HEK293 (cell line): ENCODE data around the gene GMDS.

Experiments
- GLIS1 ChIP-seq: fragments of 450-650 bp; formaldehyde crosslinking; IDR thresholded peaks from 2 replicates; pipeline ENCODE4 v1.5.1; 2016; ENCODE audit warnings: missing biosample characterization, missing genetic modification characterization
- KLF8 ChIP-seq: fragments of 450-650 bp; formaldehyde crosslinking; IDR thresholded peaks from 2 replicates; pipeline ENCODE4 v1.5.1; 2016; ENCODE audit warnings: missing biosample characterization, missing genetic modification characterization
- OSR2 ChIP-seq: fragments of 450-650 bp; formaldehyde crosslinking; IDR thresholded peaks from 2 replicates; pipeline ENCODE4 v1.5.1; 2016; ENCODE audit warnings: missing biosample characterization, missing genetic modification characterization
- SALL2 ChIP-seq: fragments of 450-650 bp; formaldehyde crosslinking; IDR thresholded peaks from 2 replicates; pipeline ENCODE4 v1.5.0; 2017; ENCODE audit warnings: missing biosample characterization, mild to moderate bottlenecking, missing genetic modification characterization, borderline replicate concordance
- SCRT2 ChIP-seq: fragments of 450-650 bp; formaldehyde crosslinking; IDR thresholded peaks from 2 replicates; pipeline ENCODE4 v1.5.1; 2016; ENCODE audit warnings: missing biosample characterization, missing genetic modification characterization
- SETDB1 ChIP-seq: IDR thresholded peaks from one replicate; pipeline ENCODE4 v1.6.1; 2017; ENCODE audit warnings: mild to moderate bottlenecking, low read length, moderate library complexity, mixed read lengths; ENCODE audit not compliant: insufficient read length
- WT1 ChIP-seq: fragments of 450-650 bp; formaldehyde crosslinking; IDR thresholded peaks from 2 replicates; pipeline ENCODE4 v1.5.1; 2016; ENCODE audit warnings: missing biosample characterization, missing genetic modification characterization
- ZEB2 ChIP-seq: fragments of 450-650 bp; formaldehyde crosslinking; IDR thresholded peaks from 2 replicates; pipeline ENCODE4 v1.5.1; 2016; ENCODE audit warnings: missing biosample characterization, missing genetic modification characterization
- ZFP41 ChIP-seq: fragments of 450-650 bp; formaldehyde crosslinking; IDR thresholded peaks from 2 replicates; pipeline ENCODE4 v1.5.1; 2016; ENCODE audit warnings: missing biosample characterization, missing genetic modification characterization, borderline replicate concordance
- ZNF10 ChIP-seq: fragments of 450-650 bp; formaldehyde crosslinking; IDR thresholded peaks from 2 replicates; pipeline ENCODE4 v1.5.1; 2017; ENCODE audit warnings: missing biosample characterization, missing genetic modification characterization
- ZNF121 ChIP-seq: fragments of 450-650 bp; formaldehyde crosslinking; IDR thresholded peaks from 2 replicates; pipeline ENCODE4 v1.5.1; 2016; ENCODE audit warnings: missing biosample characterization, missing genetic modification characterization
- ZNF146 ChIP-seq: fragments of 450-650 bp; formaldehyde crosslinking; IDR thresholded peaks from 2 replicates; pipeline ENCODE4 v1.5.1; 2016; ENCODE audit warnings: missing biosample characterization, missing genetic modification characterization
- ZNF184 ChIP-seq: fragments of 450-650 bp; IDR thresholded peaks from 2 replicates; pipeline ENCODE4 v1.5.1; 2018; ENCODE audit warnings: missing biosample characterization, mild to moderate bottlenecking, missing genetic modification characterization
- ZNF19 ChIP-seq: fragments of 450-650 bp; formaldehyde crosslinking; IDR thresholded peaks from 2 replicates; pipeline ENCODE4; 2016; ENCODE audit warnings: missing biosample characterization, missing genetic modification characterization, low read depth
- ZNF221 ChIP-seq: fragments of 450-650 bp; formaldehyde crosslinking; IDR thresholded peaks from 2 replicates; pipeline ENCODE4 v1.5.1; 2017; ENCODE audit warnings: missing biosample characterization, missing genetic modification characterization, borderline replicate concordance
- ZNF223 ChIP-seq: fragments of 450-650 bp; formaldehyde crosslinking; IDR thresholded peaks from 2 replicates; pipeline ENCODE4 v1.5.1; 2016; ENCODE audit warnings: missing biosample characterization, missing genetic modification characterization
- ZNF23 ChIP-seq: fragments of 450-650 bp; formaldehyde crosslinking; IDR thresholded peaks from 2 replicates; pipeline ENCODE4 v1.5.1; 2016; ENCODE audit warnings: missing biosample characterization, missing genetic modification characterization, borderline replicate concordance
- ZNF24 ChIP-seq: fragments of 450-650 bp; formaldehyde crosslinking; IDR thresholded peaks from 2 replicates; pipeline ENCODE4 v1.5.1; 2016; ENCODE audit warnings: missing biosample characterization, missing genetic modification characterization
- ZNF473 ChIP-seq: fragments of 450-650 bp; formaldehyde crosslinking; IDR thresholded peaks from 2 replicates; pipeline ENCODE4 v1.5.1; 2017; ENCODE audit warnings: missing biosample characterization, missing genetic modification characterization
- ZNF510 ChIP-seq: fragments of 450-650 bp; formaldehyde crosslinking; IDR thresholded peaks from 2 replicates; pipeline ENCODE4 v1.5.1; 2018; ENCODE audit warnings: mild to moderate bottlenecking, missing genetic modification characterization, missing biosample characterization; ENCODE audit not compliant: insufficient replicate concordance
- ZNF610 ChIP-seq: fragments of 450-650 bp; formaldehyde crosslinking; IDR thresholded peaks from 2 replicates; pipeline ENCODE4 v1.5.1; 2016; ENCODE audit warnings: missing biosample characterization, missing genetic modification characterization, borderline replicate concordance
- ZNF776 ChIP-seq: fragments of 450-650 bp; formaldehyde crosslinking; IDR thresholded peaks from 2 replicates; pipeline ENCODE4 v1.5.0; 2017; ENCODE audit warnings: missing biosample characterization, missing genetic modification characterization, borderline replicate concordance
- TF ChIP-seq, protein P1 (sequence below): fragments of 450-650 bp; formaldehyde crosslinking; IDR thresholded peaks from 2 replicates; pipeline ENCODE4 v1.5.1; 2017; ENCODE audit warnings: missing biosample characterization, missing genetic modification characterization
- TF ChIP-seq, protein P2 (sequence below): fragments of 450-650 bp; formaldehyde crosslinking; IDR thresholded peaks from 2 replicates; pipeline ENCODE4 v1.5.1; 2016; ENCODE audit warnings: missing biosample characterization, missing genetic modification characterization
- TF ChIP-seq, protein P3 (sequence below): fragments of 450-650 bp; formaldehyde crosslinking; optimal IDR thresholded peaks from 2 replicates; pipeline ENCODE3; 2016; ENCODE audit warnings: missing biosample characterization, mild to moderate bottlenecking, missing genetic modification characterization
- TF ChIP-seq, protein P4 (sequence below): fragments of 450-650 bp; formaldehyde crosslinking; IDR thresholded peaks from 2 replicates; pipeline ENCODE4 v1.5.1; 2016; ENCODE audit warnings: missing biosample characterization, missing genetic modification characterization
- TF ChIP-seq, protein P5 (sequence below): fragments of 450-650 bp; formaldehyde crosslinking; IDR thresholded peaks from 2 replicates; pipeline ENCODE4 v1.5.1; 2016; ENCODE audit warnings: missing biosample characterization, missing genetic modification characterization, borderline replicate concordance

Gene GMDS

DNA sequence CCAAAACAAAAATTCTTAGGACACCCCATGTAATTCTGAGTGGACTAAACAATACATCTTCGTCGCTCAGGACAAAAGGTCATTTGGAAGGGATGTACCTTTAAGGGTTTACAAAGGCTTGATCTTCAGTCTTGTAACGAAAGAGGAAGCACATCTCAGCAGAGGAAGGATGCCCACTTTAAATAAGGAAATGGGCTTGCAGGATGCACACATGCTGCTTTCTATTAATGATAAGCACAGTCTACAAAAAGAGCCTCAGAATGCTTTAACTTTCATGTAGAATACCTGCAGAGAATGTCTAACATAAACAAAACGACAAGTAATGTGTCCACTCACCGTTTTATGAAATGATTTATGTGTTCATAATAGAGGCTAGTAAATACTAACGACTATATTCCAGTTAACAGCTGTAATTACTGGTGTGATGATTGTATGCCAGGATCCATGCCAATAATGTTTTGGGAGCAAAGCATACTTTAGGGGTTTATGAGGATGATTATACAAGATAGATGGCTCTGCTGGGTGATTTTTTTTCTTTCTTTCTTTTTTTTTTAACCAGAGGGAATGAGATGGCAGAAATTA is 216.9 kb downstream of the GMDS start (continued):
- TF ChIP-seq SALL2 (tag by site-specific recombination) (peak; percentile 68; the same call in 1 of the 2 replicates), ZNF121 (no peak), ZNF19 (tag by site-specific recombination) (no peak), ZNF146 (peak; percentile 77; the same call in 1 of the 2 replicates), GLIS1 (tag by site-specific recombination) (peak; percentile 81), ZNF776 (tag by site-specific recombination) (no peak), OSR2 (tag by site-specific recombination) (peak; percentile 99), ZNF10 (tag by site-specific recombination) (peak; percentile 62; the same call in 1 of the 2 replicates), KLF8 (tag by site-specific recombination) (peak; percentile 94), ZNF23 (tag by site-specific recombination) (no peak), SCRT2 (tag by site-specific recombination) (peak; percentile 82), ZNF24 (tag by site-specific recombination) (peak; percentile 97), ZEB2 (tag by site-specific recombination) (peak; percentile 100), ZNF610 (tag by site-specific recombination) (peak; percentile 85), ZNF221 (peak; percentile 47; the same call in 1 of the 2 replicates), ZFP41 (tag by site-specific recombination) (no peak), ZNF473 (tag by site-specific recombination) (no peak), ZNF510 (tag by site-specific recombination) (no peak), ZNF184 (tag by site-specific recombination) (0 out of 2 replicates have a peak, but pooled peaks have one; percentile 63), WT1 (tag by site-specific recombination) (peak; percentile 99), ZNF223 (tag by site-specific recombination) (no peak), SETDB1 (no peak)
- TF ChIP-seq, protein P1, sequence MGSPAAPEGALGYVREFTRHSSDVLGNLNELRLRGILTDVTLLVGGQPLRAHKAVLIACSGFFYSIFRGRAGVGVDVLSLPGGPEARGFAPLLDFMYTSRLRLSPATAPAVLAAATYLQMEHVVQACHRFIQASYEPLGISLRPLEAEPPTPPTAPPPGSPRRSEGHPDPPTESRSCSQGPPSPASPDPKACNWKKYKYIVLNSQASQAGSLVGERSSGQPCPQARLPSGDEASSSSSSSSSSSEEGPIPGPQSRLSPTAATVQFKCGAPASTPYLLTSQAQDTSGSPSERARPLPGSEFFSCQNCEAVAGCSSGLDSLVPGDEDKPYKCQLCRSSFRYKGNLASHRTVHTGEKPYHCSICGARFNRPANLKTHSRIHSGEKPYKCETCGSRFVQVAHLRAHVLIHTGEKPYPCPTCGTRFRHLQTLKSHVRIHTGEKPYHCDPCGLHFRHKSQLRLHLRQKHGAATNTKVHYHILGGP: peak; percentile 100
- TF ChIP-seq, protein P2, sequence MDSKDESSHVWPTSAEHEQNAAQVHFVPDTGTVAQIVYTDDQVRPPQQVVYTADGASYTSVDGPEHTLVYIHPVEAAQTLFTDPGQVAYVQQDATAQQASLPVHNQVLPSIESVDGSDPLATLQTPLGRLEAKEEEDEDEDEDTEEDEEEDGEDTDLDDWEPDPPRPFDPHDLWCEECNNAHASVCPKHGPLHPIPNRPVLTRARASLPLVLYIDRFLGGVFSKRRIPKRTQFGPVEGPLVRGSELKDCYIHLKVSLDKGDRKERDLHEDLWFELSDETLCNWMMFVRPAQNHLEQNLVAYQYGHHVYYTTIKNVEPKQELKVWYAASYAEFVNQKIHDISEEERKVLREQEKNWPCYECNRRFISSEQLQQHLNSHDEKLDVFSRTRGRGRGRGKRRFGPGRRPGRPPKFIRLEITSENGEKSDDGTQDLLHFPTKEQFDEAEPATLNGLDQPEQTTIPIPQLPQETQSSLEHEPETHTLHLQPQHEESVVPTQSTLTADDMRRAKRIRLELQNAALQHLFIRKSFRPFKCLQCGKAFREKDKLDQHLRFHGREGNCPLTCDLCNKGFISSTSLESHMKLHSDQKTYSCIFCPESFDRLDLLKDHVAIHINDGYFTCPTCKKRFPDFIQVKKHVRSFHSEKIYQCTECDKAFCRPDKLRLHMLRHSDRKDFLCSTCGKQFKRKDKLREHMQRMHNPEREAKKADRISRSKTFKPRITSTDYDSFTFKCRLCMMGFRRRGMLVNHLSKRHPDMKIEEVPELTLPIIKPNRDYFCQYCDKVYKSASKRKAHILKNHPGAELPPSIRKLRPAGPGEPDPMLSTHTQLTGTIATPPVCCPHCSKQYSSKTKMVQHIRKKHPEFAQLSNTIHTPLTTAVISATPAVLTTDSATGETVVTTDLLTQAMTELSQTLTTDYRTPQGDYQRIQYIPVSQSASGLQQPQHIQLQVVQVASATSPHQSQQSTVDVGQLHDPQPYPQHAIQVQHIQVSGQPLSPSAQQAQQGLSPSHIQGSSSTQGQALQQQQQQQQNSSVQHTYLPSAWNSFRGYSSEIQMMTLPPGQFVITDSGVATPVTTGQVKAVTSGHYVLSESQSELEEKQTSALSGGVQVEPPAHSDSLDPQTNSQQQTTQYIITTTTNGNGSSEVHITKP (tag by site-specific recombination): peak; percentile 69
- TF ChIP-seq, protein P3, sequence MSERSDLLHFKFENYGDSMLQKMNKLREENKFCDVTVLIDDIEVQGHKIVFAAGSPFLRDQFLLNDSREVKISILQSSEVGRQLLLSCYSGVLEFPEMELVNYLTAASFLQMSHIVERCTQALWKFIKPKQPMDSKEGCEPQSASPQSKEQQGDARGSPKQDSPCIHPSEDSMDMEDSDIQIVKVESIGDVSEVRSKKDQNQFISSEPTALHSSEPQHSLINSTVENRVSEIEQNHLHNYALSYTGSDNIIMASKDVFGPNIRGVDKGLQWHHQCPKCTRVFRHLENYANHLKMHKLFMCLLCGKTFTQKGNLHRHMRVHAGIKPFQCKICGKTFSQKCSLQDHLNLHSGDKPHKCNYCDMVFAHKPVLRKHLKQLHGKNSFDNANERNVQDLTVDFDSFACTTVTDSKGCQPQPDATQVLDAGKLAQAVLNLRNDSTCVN (tag by site-specific recombination): no peak
- TF ChIP-seq, protein P4, sequence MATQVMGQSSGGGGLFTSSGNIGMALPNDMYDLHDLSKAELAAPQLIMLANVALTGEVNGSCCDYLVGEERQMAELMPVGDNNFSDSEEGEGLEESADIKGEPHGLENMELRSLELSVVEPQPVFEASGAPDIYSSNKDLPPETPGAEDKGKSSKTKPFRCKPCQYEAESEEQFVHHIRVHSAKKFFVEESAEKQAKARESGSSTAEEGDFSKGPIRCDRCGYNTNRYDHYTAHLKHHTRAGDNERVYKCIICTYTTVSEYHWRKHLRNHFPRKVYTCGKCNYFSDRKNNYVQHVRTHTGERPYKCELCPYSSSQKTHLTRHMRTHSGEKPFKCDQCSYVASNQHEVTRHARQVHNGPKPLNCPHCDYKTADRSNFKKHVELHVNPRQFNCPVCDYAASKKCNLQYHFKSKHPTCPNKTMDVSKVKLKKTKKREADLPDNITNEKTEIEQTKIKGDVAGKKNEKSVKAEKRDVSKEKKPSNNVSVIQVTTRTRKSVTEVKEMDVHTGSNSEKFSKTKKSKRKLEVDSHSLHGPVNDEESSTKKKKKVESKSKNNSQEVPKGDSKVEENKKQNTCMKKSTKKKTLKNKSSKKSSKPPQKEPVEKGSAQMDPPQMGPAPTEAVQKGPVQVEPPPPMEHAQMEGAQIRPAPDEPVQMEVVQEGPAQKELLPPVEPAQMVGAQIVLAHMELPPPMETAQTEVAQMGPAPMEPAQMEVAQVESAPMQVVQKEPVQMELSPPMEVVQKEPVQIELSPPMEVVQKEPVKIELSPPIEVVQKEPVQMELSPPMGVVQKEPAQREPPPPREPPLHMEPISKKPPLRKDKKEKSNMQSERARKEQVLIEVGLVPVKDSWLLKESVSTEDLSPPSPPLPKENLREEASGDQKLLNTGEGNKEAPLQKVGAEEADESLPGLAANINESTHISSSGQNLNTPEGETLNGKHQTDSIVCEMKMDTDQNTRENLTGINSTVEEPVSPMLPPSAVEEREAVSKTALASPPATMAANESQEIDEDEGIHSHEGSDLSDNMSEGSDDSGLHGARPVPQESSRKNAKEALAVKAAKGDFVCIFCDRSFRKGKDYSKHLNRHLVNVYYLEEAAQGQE (tag by site-specific recombination): no peak
- TF ChIP-seq, protein P5, sequence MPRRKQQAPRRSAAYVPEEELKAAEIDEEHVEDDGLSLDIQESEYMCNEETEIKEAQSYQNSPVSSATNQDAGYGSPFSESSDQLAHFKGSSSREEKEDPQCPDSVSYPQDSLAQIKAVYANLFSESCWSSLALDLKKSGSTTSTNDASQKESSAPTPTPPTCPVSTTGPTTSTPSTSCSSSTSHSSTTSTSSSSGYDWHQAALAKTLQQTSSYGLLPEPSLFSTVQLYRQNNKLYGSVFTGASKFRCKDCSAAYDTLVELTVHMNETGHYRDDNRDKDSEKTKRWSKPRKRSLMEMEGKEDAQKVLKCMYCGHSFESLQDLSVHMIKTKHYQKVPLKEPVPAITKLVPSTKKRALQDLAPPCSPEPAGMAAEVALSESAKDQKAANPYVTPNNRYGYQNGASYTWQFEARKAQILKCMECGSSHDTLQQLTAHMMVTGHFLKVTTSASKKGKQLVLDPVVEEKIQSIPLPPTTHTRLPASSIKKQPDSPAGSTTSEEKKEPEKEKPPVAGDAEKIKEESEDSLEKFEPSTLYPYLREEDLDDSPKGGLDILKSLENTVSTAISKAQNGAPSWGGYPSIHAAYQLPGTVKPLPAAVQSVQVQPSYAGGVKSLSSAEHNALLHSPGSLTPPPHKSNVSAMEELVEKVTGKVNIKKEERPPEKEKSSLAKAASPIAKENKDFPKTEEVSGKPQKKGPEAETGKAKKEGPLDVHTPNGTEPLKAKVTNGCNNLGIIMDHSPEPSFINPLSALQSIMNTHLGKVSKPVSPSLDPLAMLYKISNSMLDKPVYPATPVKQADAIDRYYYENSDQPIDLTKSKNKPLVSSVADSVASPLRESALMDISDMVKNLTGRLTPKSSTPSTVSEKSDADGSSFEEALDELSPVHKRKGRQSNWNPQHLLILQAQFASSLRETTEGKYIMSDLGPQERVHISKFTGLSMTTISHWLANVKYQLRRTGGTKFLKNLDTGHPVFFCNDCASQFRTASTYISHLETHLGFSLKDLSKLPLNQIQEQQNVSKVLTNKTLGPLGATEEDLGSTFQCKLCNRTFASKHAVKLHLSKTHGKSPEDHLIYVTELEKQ (tag by site-specific recombination): peak; percentile 98
